Tibial nerve (tissue), 4 donors: ENCODE results near the gene GRIK5.
"Not testable (repeated sequence)": the region's sequence is repeated elsewhere in the genome, so short reads cannot be mapped to it uniquely, and the experiment has no call there.

Experiments
- CTCF ChIP-seq, 5 experiments: fragments of 200-600 bp in 3 of 5; fragments of 450-650 bp in 2 of 5; sonication (generic) in 3 of 5; IDR thresholded peaks; one replicate each; pipeline ENCODE4 v1.5.1; 2016 to 2019; ENCODE audit warnings: antibody characterized with exemption in 5 of 5, mild to moderate bottlenecking in 3 of 5, moderate library complexity in 2 of 5
- EP300 ChIP-seq, 2 donors: sonication (generic); formaldehyde crosslinking; IDR thresholded peaks; one replicate each; pipeline ENCODE4 v1.6.1; 2017; ENCODE audit warnings: antibody characterized with exemption in 2 of 2, mild to moderate bottlenecking in 1 of 2
- POLR2A ChIP-seq, 2 donors: fragments of 450-650 bp; IDR thresholded peaks; one replicate each; pipeline ENCODE4 v1.6.1; 2017; ENCODE audit warnings: antibody characterized with exemption in 2 of 2, mild to moderate bottlenecking in 2 of 2, moderate library complexity in 2 of 2

- not testable (repeated sequence) for TF ChIP-seq POLR2A, CTCF, EP300 (IDR thresholded peaks at IDR 0.05)
Observed at GRCh38 chr19:42040491-42040890, 29.5 kb downstream of the GRIK5 start.
